Panc1 (cell line): ENCODE data around the gene NEGR1. TPM values are rescaled to one million over a fixed set of nuclear protein-coding genes. Genes with fewer than 3 reads are reported as not detected.

Experiments used
- ATAC-seq: fragments of 200-7000 bp; cut with Tn5 transposase; 2 replicates; pipeline ENCODE4 v1.9.1; 2020; ENCODE audit warnings: mild to moderate bottlenecking, moderate library complexity
- Bru-seq: library from RNA; stranded (reverse); fragments of 400-500 nt; gene quantifications from one replicate; lab custom pipeline; 2021; lab: Mats Ljungman, UMichigan
- BruChase-seq, 2 experiments: library from RNA; stranded (reverse); fragments of 400-500 nt; gene quantifications; one replicate each; lab custom pipeline; 2021; lab: Mats Ljungman, UMichigan
- BruUV-seq: library from RNA; stranded (reverse); fragments of 400-500 nt; replicated peaks from 2 replicates; lab custom pipeline; 2021; lab: Mats Ljungman, UMichigan
- CTCF ChIA-PET: fragments of 300-600 bp; sonication (Branson Sonifier 250); formaldehyde crosslinking; loops from one replicate; lab custom pipeline; 2022; ENCODE audit warnings: antibody characterized with exemption; lab: Charles Lee
- POLR2A ChIA-PET: fragments of 300-600 bp; sonication (Branson Sonifier 250); formaldehyde crosslinking; loops from one replicate; lab custom pipeline; 2022; ENCODE audit warnings: antibody characterized with exemption; lab: Charles Lee
- DNase-seq: peaks from one replicate; pipeline ENCODE4 v3.0.0-alpha.2; 2010; ENCODE audit warnings: low read depth, low spot score
- H3K27ac ChIP-seq: 2 replicates; pipeline ENCODE4 v1.5.1; 2011; ENCODE audit warnings: mild to moderate bottlenecking, low read length, inconsistent platforms
- H3K27me3 ChIP-seq: fragments of 200-500 bp; sonication (Bioruptor generic); 2 replicates; pipeline ENCODE4 v1.6.0; 2014; ENCODE audit warnings: low read length, inconsistent platforms; ENCODE audit not compliant: control insufficient read depth, insufficient read depth
- H3K36me3 ChIP-seq: fragments of 200-500 bp; sonication (Bioruptor generic); 2 replicates; pipeline ENCODE4 v1.5.1; 2014; ENCODE audit warnings: inconsistent platforms, mild to moderate bottlenecking, low read length, moderate library complexity; ENCODE audit not compliant: control insufficient read depth, insufficient read depth
- H3K4me1 ChIP-seq: 2 replicates; pipeline ENCODE4 v1.5.1; 2011; ENCODE audit warnings: inconsistent platforms, mild to moderate bottlenecking, low read length, moderate library complexity; ENCODE audit not compliant: control insufficient read depth, insufficient read depth
- H3K4me3 ChIP-seq, 2 experiments: 2 replicates each; pipeline ENCODE4 v1.5.1; 2011 to 2012; ENCODE audit warnings: low read depth in 2 of 2, low read length in 2 of 2, mild to moderate bottlenecking in 2 of 2, inconsistent platforms in 1 of 2, moderate library complexity in 1 of 2
- H3K9me3 ChIP-seq: fragments of 200-500 bp; sonication (Bioruptor generic); 2 replicates; pipeline ENCODE4 v1.5.1; 2014; ENCODE audit warnings: low read depth, mild to moderate bottlenecking, inconsistent platforms, low read length, moderate library complexity; ENCODE audit not compliant: control insufficient read depth, insufficient read depth
- CTCF ChIP-seq: fragments of 450-650 bp; IDR thresholded peaks from 2 replicates; pipeline ENCODE4 v1.5.1; 2017; ENCODE audit warnings: mild to moderate bottlenecking
- POLR2AphosphoS5 ChIP-seq: IDR thresholded peaks from 2 replicates; pipeline ENCODE4 v1.6.1; 2012; ENCODE audit warnings: mild to moderate bottlenecking, low read depth, low read length, moderate library complexity
- SIN3A ChIP-seq: IDR thresholded peaks from 2 replicates; pipeline ENCODE4 v1.6.1; 2012; ENCODE audit warnings: low read depth, mild to moderate bottlenecking, low read length, moderate library complexity, borderline replicate concordance; ENCODE audit not compliant: insufficient read depth
- TCF7L2 ChIP-seq: IDR thresholded peaks from 2 replicates; pipeline ENCODE4 v1.6.1; 2011; ENCODE audit warnings: mild to moderate bottlenecking, low read depth, low read length, inconsistent platforms
- in situ Hi-C: cut with HindIII; loops from 2 replicates; pipeline ENCODE4 v1.10.0; 2016; ENCODE audit warnings: low sequenced_read_pairs, low pct_unique_long_range_greater_than_20kb
- intact Hi-C: fragments of 100-400 bp; cut with micrococcal nuclease; formaldehyde crosslinking; loops from one replicate; pipeline ENCODE4 v1.10.0; 2022; ENCODE audit not compliant: unreplicated experiment
- long read RNA-seq: library from polyadenylated mRNA; unstranded; transcript quantifications from one replicate; pipeline ENCODE4 v2.0.0, GENCODE V29; 2021; ENCODE audit not compliant: unreplicated experiment
- polyA plus RNA-seq: library from polyadenylated mRNA; unstranded; fragments of >200 nt; gene quantifications from one replicate; pipeline ENCODE4 v1.2.1, GENCODE V29; 2012; ENCODE audit warnings: missing spikeins; ENCODE audit not compliant: insufficient read length
- total RNA-seq: library from RNA; stranded (reverse); gene quantifications from one replicate; pipeline ENCODE4 v1.2.1, GENCODE V29; 2021; ENCODE audit not compliant: unreplicated experiment
- TF ChIP-seq, protein P1 (sequence below), 2 experiments: IDR thresholded peaks; 2 replicates each; pipeline ENCODE4 v1.6.1; 2011 to 2012; ENCODE audit warnings: low read depth in 2 of 2, control low read depth in 1 of 2, low read length in 1 of 2, mild to moderate bottlenecking in 1 of 2, moderate library complexity in 1 of 2; ENCODE audit not compliant: insufficient read depth in 1 of 2

NEGR1 gene
- 2.7 TPM for total RNA-seq
- 0.74 TPM for polyA plus RNA-seq
- Bru-seq, nascent RNA: percentile 38 among the genes with signal in this experiment
- percentile 45 among the genes with signal in this experiment for BruChase-seq, experiment 1, labeled RNA remaining after a 2-hour chase
- BruChase-seq, experiment 2, labeled RNA remaining after a 6-hour chase: percentile 35 among the genes with signal in this experiment
- long read RNA-seq, partial matches to known transcripts: 4 of 5 reads
- long read RNA-seq, other reads (novel, unspliced or antisense): 1 of 5 reads

- ChIA-PET CTCF (no interaction called here), POLR2A (no interaction called here)
- ATAC-seq (peak; percentile 91), DNase-seq (peak; percentile 64)
- BruUV-seq: TSS peak; percentile 71
- TF ChIP-seq TCF7L2: no peak
- peak; percentile 37 for TF ChIP-seq CTCF
- Histone ChIP-seq H3K36me3 (no peaks in the 10 kb centered on the region), H3K27me3 (no peaks in the 10 kb centered on the region), H3K4me3 (peak within 1 kb of the TSS; percentile 80 to 96), H3K4me1 (peaks cover 17% of the 10 kb centered on the region), H3K27ac (peak within 1 kb of the TSS; percentile 86), H3K9me3 (no peaks in the 10 kb centered on the region)
- intact Hi-C loops: no loop called here
- in situ Hi-C loops: no loop called here
Measured at GRCh38 chr1:72282271-72283021, at the start of gene NEGR1. NEGR1 (minus strand) TSS chr1:72282539.

DNA sequence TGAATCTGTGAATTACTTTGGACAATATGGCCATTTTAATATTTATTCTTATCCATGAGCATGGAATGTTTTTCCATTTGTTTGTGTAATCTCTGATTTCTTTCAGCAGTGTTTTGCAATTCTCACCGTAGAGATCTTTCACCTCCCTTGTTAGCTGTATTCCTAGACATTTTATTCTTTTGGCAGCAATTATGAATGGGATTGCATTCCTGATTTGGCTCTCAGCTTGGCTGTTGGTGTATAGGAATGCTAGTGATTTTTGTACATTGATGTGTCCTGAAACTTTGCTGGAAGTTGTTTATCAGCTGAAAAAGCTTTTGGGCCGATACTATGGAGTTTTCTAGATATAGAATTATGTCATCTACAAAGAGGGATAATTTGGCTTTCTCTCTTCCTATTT lies 44.2 kb upstream of the NEGR1 start:
- DNase-seq (no peak), ATAC-seq (no peak)
- CTCF ChIA-PET: no interaction called here
- Histone ChIP-seq H3K27me3 (no peaks in the 10 kb centered on the region), H3K27ac (no peak overlapping the region), H3K4me3 (no peak overlapping the region), H3K9me3 (no peaks in the 10 kb centered on the region), H3K36me3 (no peaks in the 10 kb centered on the region), H3K4me1 (no peaks in the 10 kb centered on the region)
- in situ Hi-C loops (no loop called here), intact Hi-C loops (no loop called here)
- TF ChIP-seq CTCF (no peak), SIN3A (no peak), TCF7L2 (no peak), POLR2AphosphoS5 (no peak)
- TF ChIP-seq, protein P1, sequence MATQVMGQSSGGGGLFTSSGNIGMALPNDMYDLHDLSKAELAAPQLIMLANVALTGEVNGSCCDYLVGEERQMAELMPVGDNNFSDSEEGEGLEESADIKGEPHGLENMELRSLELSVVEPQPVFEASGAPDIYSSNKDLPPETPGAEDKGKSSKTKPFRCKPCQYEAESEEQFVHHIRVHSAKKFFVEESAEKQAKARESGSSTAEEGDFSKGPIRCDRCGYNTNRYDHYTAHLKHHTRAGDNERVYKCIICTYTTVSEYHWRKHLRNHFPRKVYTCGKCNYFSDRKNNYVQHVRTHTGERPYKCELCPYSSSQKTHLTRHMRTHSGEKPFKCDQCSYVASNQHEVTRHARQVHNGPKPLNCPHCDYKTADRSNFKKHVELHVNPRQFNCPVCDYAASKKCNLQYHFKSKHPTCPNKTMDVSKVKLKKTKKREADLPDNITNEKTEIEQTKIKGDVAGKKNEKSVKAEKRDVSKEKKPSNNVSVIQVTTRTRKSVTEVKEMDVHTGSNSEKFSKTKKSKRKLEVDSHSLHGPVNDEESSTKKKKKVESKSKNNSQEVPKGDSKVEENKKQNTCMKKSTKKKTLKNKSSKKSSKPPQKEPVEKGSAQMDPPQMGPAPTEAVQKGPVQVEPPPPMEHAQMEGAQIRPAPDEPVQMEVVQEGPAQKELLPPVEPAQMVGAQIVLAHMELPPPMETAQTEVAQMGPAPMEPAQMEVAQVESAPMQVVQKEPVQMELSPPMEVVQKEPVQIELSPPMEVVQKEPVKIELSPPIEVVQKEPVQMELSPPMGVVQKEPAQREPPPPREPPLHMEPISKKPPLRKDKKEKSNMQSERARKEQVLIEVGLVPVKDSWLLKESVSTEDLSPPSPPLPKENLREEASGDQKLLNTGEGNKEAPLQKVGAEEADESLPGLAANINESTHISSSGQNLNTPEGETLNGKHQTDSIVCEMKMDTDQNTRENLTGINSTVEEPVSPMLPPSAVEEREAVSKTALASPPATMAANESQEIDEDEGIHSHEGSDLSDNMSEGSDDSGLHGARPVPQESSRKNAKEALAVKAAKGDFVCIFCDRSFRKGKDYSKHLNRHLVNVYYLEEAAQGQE (IDR thresholded peaks at IDR 0.05; ENCODE audit: insufficient read depth in 1 of 2, low read depth in 2 of 2, low read length in 1 of 2): no peak
- no TSS peak for BruUV-seq
- POLR2A ChIA-PET: no interaction called here
